ENCODE data around the gene ORC2. TPM values are rescaled to one million over a fixed set of nuclear protein-coding genes. Genes with fewer than 3 reads are reported as not detected.
A peak's percentile ranks its signal among the peaks of the same experiment; 100 is the strongest.
"Not testable (repeated sequence)": the region's sequence is repeated elsewhere in the genome, so short reads cannot be mapped to it uniquely, and the experiment has no call there.

Gene ORC2
- total RNA-seq, 1 experiment from 2014 or later, result 45.5 TPM

GRCh38 chr2:200976710-200977109, 13.2 kb upstream of the ORC2 start:
- intact Hi-C loops (cut with micrococcal nuclease; ENCODE audit: unreplicated experiment), result no loop called here
- CTCF ChIA-PET, result no interaction called here
- H3K9me3 ChIP-seq, result no peaks in the 10 kb centered on the region

DNA sequence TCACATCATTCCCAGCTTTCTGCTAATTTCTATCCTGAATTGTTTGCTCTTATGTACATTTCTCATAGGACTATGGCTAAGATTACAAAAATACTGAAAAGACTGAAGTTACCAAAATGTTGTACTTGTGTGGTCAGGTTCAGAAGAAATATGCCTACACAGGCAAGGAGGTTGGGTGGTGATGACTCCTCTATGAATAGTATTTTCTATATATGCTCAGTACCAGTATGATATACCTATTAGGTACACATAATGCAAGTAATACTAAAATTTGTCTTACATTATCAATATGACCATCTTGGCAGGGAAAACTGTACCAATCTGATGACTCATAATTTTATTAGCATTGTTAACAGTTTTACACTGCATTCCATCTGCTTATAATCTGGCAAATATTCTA, 12.2 kb upstream of the ORC2 start:
- no peak overlapping the region for H3K27ac Mint-ChIP-seq (ENCODE audit: unreplicated experiment)
- Histone ChIP-seq H3K4me3 (ENCODE audit: low read depth, low read length) (no peak overlapping the region), H3K9me3 (no peaks in the 10 kb centered on the region), H3K4me1 (no peaks in the 10 kb centered on the region), H3K27me3 (replicated peaks; ENCODE audit: control insufficient read depth, insufficient read depth, low read length) (no peaks in the 10 kb centered on the region), H3K36me3 (ENCODE audit: control insufficient read depth, insufficient read depth, low read length) (no peaks in the 10 kb centered on the region)
- H3K4me1 Mint-ChIP-seq (ENCODE audit: low read depth, unreplicated experiment), result no peaks in the 10 kb centered on the region
- no peaks in the 10 kb centered on the region for H3K27me3 Mint-ChIP-seq (ENCODE audit: insufficient read depth, unreplicated experiment)
- H3K4me3 Mint-ChIP-seq (ENCODE audit: unreplicated experiment), result no peak overlapping the region
- intact Hi-C loops (cut with micrococcal nuclease; ENCODE audit: unreplicated experiment), result no loop called here
- H3K9me3 Mint-ChIP-seq (ENCODE audit: unreplicated experiment), result no peaks in the 10 kb centered on the region
- BruUV-seq (replicated peaks), result no TSS peak
- POLR2A ChIA-PET, result no interaction called here
- no peak for DNase-seq
- TF ChIP-seq, protein P1, sequence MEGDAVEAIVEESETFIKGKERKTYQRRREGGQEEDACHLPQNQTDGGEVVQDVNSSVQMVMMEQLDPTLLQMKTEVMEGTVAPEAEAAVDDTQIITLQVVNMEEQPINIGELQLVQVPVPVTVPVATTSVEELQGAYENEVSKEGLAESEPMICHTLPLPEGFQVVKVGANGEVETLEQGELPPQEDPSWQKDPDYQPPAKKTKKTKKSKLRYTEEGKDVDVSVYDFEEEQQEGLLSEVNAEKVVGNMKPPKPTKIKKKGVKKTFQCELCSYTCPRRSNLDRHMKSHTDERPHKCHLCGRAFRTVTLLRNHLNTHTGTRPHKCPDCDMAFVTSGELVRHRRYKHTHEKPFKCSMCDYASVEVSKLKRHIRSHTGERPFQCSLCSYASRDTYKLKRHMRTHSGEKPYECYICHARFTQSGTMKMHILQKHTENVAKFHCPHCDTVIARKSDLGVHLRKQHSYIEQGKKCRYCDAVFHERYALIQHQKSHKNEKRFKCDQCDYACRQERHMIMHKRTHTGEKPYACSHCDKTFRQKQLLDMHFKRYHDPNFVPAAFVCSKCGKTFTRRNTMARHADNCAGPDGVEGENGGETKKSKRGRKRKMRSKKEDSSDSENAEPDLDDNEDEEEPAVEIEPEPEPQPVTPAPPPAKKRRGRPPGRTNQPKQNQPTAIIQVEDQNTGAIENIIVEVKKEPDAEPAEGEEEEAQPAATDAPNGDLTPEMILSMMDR (IDR thresholded peaks at IDR 0.05; ENCODE audit: insufficient read depth in 1 of 2, low read depth in 1 of 2, low read length in 1 of 2, severe bottlenecking in 1 of 2, unreplicated experiment in 1 of 2), result no peak
- CTCF ChIA-PET, result no interaction called here
- peaks cover 10% of the 10 kb centered on the region for H3K36me3 Mint-ChIP-seq (ENCODE audit: insufficient read depth, unreplicated experiment)

More at GRCh38 chr2:200976710-200977109, 13.2 kb upstream of the ORC2 start:
- Histone ChIP-seq H3K36me3 (ENCODE audit: control insufficient read depth, insufficient read depth, low read length) (0 out of 2 replicates have a peak, but pooled peaks cover 1% of the 10 kb centered on the region), H3K27me3 (replicated peaks; ENCODE audit: control insufficient read depth, insufficient read depth, low read length) (no peaks in the 10 kb centered on the region), H3K4me1 (no peaks in the 10 kb centered on the region), H3K4me3 (ENCODE audit: low read depth, low read length) (no peak overlapping the region)
- no peak overlapping the region for H3K27ac Mint-ChIP-seq (ENCODE audit: unreplicated experiment)
- POLR2A ChIA-PET, result no interaction called here
- H3K4me3 Mint-ChIP-seq (ENCODE audit: unreplicated experiment), result no peak overlapping the region
- H3K36me3 Mint-ChIP-seq (ENCODE audit: insufficient read depth, unreplicated experiment), result peaks cover 20% of the 10 kb centered on the region
- TF ChIP-seq, protein P1 (IDR thresholded peaks at IDR 0.05; ENCODE audit: insufficient read depth in 1 of 2, low read depth in 1 of 2, low read length in 1 of 2, severe bottlenecking in 1 of 2, unreplicated experiment in 1 of 2), result no peak
- no peak for DNase-seq
- no TSS peak for BruUV-seq (replicated peaks)
- H3K4me1 Mint-ChIP-seq (ENCODE audit: low read depth, unreplicated experiment), result no peaks in the 10 kb centered on the region
- no peaks in the 10 kb centered on the region for H3K9me3 Mint-ChIP-seq (ENCODE audit: unreplicated experiment)
- H3K27me3 Mint-ChIP-seq (ENCODE audit: insufficient read depth, unreplicated experiment), result no peaks in the 10 kb centered on the region

GRCh38 chr2:200970057-200970456, 6.6 kb upstream of the ORC2 start:
- H3K9me3 ChIP-seq; H3K4me3 ChIP-seq (ENCODE audit: low read depth, low read length); H3K36me3 ChIP-seq (ENCODE audit: control insufficient read depth, insufficient read depth, low read length); H3K9me3 Mint-ChIP-seq (ENCODE audit: unreplicated experiment); DNase-seq; H3K27me3 Mint-ChIP-seq (ENCODE audit: insufficient read depth, unreplicated experiment); H3K27ac Mint-ChIP-seq (ENCODE audit: unreplicated experiment); intact Hi-C loops (cut with micrococcal nuclease; ENCODE audit: unreplicated experiment); BruUV-seq (replicated peaks); H3K4me3 Mint-ChIP-seq (ENCODE audit: unreplicated experiment); H3K27me3 ChIP-seq (replicated peaks; ENCODE audit: control insufficient read depth, insufficient read depth, low read length): not testable (repeated sequence)
- Mint-ChIP-seq H3K36me3 (ENCODE audit: insufficient read depth, unreplicated experiment) (peaks cover 14% of the 10 kb centered on the region), H3K4me1 (ENCODE audit: low read depth, unreplicated experiment) (peaks cover 16% of the 10 kb centered on the region)
- ChIA-PET CTCF (interaction anchor here (0.7 kb wide), 1 partner anchor 445 kb away, joined by 3 read pairs; no protein-coding TSS in a partner anchor), POLR2A (interaction anchor here (0.7 kb wide), 1 partner anchor 115 kb away, joined by 3 read pairs; no protein-coding TSS in a partner anchor)
- H3K4me1 ChIP-seq, result peaks cover 17% of the 10 kb centered on the region

- TF ChIP-seq, protein P1 (IDR thresholded peaks at IDR 0.05; ENCODE audit: insufficient read depth in 1 of 2, low read depth in 1 of 2, low read length in 1 of 2, severe bottlenecking in 1 of 2, unreplicated experiment in 1 of 2), result no peak
- Histone ChIP-seq H3K9me3 (no peaks in the 10 kb centered on the region), H3K27me3 (replicated peaks; ENCODE audit: control insufficient read depth, insufficient read depth, low read length) (no peaks in the 10 kb centered on the region), H3K36me3 (ENCODE audit: control insufficient read depth, insufficient read depth, low read length) (no peaks in the 10 kb centered on the region; the same call in 1 of the 2 replicates), H3K4me1 (peaks cover 23% of the 10 kb centered on the region), H3K4me3 (ENCODE audit: low read depth, low read length) (no peak overlapping the region)
- POLR2A ChIA-PET, result no interaction called here
- no TSS peak for BruUV-seq (replicated peaks)
- Mint-ChIP-seq H3K4me1 (ENCODE audit: low read depth, unreplicated experiment) (peaks cover 28% of the 10 kb centered on the region), H3K36me3 (ENCODE audit: insufficient read depth, unreplicated experiment) (peaks cover 19% of the 10 kb centered on the region), H3K9me3 (ENCODE audit: unreplicated experiment) (no peaks in the 10 kb centered on the region), H3K27me3 (ENCODE audit: insufficient read depth, unreplicated experiment) (no peaks in the 10 kb centered on the region), H3K27ac (ENCODE audit: unreplicated experiment) (peak overlapping the region; percentile 6), H3K4me3 (ENCODE audit: unreplicated experiment) (no peak overlapping the region)
- intact Hi-C loops (cut with micrococcal nuclease; ENCODE audit: unreplicated experiment), result no loop called here
- CTCF ChIA-PET, result no interaction called here
- DNase-seq, result no peak
These were observed 5.3 kb upstream of the ORC2 start for GRCh38 chr2:200968735-200969134.

Measured in Caco-2 (cell line).